TTC549 (cell line): ENCODE data around the gene PRR5L.

Experiments used
- FAIRE-seq: peaks from 2 replicates; lab custom pipeline; 2012; peaks lifted over from hg19 to GRCh38; lab: Jason Lieb, UNC

The PRR5L gene

GRCh38 chr11:36441610-36442208 lies 145.6 kb downstream of the PRR5L start:
- no peak for FAIRE-seq

GRCh38 chr11:36443661-36444060 lies 147.6 kb downstream of the PRR5L start:
- no peak for FAIRE-seq

GRCh38 chr11:36446135-36446534 lies 150.0 kb downstream of the PRR5L start:
- no peak for FAIRE-seq

GRCh38 chr11:36447514-36447913 lies 151.4 kb downstream of the PRR5L start:
- FAIRE-seq = no peak

DNA sequence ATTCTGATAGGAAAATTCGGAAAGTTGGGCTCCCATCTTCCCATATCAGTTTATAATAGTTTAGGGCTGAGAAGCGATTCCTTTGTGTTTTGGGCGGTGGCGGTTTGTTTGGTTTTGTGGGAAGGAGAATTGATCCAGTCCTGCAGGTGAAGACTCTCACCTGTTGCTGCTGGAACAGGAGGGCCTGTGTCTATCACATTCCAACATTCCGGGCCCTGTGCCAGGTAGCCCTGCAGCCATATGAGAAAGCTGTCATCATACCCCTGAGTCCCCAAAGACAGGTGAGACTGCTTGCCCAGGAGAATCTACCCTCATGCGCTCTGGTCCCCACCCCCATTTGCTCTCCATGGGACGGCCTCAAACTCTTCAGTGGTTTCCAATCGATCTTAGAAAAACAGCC lies 151.9 kb downstream of the PRR5L start:
- FAIRE-seq = no peak

DNA sequence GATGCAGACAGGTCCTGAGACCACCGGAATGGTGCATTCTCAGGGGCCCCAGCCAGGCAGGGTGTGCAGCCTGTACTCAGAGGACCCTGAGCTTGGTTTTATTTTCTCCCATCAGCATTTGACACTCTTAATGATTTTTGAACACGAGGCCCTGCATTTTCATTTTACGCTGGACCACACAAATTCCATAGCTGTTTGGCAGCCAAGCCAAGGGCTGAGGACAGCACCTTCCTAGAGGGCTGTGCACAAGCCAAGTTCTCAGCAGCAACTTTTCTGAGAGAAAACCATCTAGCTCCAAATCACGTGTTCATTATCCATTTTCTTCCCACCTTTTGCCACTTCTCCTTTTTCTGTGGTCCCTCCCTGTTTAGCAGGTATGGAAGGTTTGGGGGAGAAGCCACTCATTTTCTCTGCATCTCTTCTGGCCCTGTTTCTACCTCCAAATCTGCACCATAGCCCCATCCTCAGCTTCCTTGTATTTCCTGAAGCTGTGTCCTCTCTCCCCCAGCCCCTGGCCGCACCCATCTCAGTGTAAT lies 153.5 kb downstream of the PRR5L start:
- FAIRE-seq = no peak

DNA sequence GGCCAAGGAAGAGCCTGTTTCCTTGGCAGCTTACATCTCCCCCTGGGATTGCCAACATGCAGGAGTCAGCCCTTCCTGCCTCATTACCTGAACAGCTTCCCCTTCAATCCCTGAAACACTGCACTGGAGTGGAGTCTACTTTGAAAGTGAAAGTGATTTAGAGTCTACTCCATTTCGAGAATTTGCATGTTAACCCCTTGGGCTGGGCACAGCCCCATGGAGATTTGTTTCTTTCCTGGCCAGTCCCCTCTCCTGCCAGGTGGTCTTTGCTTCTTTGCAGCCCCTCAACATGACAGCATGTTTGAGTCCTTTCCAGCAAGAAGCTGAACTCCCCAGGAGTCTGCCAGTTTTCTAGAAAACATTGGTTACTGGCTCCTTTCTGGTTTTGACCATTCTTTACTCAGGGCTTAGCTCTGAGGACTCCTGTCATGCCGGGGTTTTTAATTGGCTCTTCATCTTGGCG lies 154.1 kb downstream of the PRR5L start:
- FAIRE-seq = no peak

DNA sequence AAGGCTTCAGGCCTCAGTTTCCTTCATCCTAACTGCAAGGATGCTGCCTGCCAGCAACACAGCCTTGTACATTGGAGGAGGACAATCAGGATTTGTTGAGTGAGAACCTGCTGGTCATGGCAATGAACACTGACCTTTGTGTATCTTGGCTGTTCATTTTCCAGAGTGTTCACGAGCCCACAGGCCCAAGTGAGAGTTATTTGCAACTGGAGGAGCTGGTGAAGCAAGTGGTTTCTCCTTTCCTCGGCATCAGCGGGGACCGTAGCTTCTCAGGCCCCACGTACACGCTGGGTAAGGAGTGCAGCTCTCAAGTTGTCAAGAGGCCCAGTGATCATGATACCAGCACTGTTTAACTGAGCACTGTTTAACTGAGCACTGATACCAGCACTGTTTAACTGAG lies 155.0 kb downstream of the PRR5L start:
- no peak for FAIRE-seq

DNA sequence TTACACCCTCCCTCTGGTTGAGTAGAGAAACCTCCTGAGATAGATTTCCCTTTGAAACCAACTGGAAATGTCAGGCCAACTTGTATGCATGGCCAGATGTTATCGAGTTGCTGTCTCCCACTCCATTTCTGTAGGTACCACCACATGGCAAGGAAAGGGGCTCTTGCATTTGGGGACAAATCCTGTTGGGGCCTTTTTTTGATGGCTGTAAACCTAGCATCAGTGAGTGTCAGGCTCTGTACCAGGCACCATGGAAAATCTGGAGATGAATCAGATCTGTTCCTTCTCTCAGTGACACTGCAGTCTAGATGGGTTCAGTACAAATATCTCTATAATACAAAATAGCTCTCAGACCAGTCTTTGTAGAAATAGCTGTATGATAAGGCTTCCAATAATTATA lies 155.6 kb downstream of the PRR5L start:
- FAIRE-seq = no peak

- FAIRE-seq = no peak
Measured at GRCh38 chr11:36452236-36452940, 156.3 kb downstream of the PRR5L start.

- FAIRE-seq = no peak
Measured at GRCh38 chr11:36452961-36453360, 156.9 kb downstream of the PRR5L start.

DNA sequence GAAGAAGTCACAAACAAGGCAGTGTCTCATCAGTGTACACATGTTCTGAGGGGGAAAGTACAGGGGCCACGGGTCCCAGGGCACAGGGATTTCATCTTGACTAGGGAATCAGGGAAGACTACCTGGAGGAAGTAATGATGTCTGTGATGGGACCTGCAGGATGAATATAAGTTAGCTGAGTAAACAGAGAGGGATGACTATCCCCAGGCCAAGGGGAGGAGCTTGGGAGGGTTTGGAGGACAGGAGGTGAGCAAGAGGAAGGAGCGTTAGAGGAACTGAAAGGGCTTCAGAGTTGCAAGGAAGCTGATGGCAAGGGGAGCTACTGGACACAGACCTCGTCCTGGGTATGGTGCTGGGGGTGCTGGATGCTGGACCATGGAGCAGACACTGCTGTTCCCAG lies 157.6 kb downstream of the PRR5L start:
- no peak for FAIRE-seq

GRCh38 chr11:36454551-36454940 lies 158.5 kb downstream of the PRR5L start:
- FAIRE-seq = no peak

DNA sequence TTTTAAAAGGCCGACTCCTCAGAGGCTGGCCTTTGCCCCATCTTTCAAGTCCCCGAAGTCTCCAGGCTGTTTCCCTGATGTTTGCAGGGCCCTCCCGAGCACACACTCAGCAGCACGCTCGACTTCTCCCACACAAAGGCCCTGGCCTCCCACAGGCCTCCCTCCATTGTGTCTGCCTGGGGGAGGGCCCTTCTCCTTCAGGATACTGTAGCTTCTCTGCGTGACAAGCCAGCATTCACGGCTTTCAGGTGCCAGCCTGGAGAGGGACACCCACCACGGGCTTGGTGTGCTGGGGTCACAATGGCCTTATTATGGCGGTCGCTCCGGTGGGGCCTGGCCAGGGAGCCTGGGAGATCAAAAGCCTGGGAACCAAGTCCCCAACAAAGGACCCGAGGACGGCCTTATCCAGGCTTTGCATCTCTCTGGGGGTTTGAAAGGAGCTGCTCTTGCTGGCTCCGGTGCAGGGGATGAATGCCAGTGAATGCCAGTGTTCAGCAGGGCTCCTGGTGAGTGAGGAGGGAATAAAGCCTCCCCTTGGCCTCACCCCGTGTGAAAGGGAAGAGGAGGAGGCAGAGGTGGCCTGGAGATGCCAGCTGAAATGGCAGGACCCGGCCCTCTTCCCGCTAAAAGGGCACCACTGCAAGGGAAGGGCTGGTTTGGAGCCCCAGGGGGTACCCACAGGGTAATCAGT lies 159.0 kb downstream of the PRR5L start:
- FAIRE-seq = no peak

GRCh38 chr11:36455658-36456111 lies 159.6 kb downstream of the PRR5L start:
- no peak for FAIRE-seq

GRCh38 chr11:36456156-36456555 lies 160.1 kb downstream of the PRR5L start:
- FAIRE-seq = no peak

- FAIRE-seq = no peak
Measured at GRCh38 chr11:36458129-36458915, 162.2 kb downstream of the PRR5L start.

DNA sequence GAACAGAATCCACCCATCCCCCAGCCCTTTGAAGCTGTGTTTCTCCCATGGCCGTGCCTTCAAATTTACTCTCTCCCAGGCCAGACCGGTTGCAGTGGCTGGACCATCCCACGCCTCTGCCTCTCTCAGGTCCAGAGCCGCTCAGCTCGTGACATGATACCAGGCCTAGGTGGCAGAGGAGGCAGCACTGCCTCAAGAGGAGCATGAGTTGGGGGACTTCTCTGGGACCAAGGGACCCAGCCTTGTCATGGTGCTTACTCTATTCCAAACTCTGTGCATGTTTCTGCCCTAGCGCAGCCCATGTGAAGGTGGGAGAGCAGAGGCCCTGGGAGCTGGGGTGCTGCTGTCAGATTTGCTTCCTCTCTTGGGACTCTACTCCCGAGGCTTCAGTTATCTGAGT lies 163.0 kb downstream of the PRR5L start:
- FAIRE-seq = no peak

GRCh38 chr11:36460220-36460619 lies 164.1 kb downstream of the PRR5L start:
- FAIRE-seq = no peak

GRCh38 chr11:36462321-36462720 lies 166.2 kb downstream of the PRR5L start:
- no peak for FAIRE-seq

DNA sequence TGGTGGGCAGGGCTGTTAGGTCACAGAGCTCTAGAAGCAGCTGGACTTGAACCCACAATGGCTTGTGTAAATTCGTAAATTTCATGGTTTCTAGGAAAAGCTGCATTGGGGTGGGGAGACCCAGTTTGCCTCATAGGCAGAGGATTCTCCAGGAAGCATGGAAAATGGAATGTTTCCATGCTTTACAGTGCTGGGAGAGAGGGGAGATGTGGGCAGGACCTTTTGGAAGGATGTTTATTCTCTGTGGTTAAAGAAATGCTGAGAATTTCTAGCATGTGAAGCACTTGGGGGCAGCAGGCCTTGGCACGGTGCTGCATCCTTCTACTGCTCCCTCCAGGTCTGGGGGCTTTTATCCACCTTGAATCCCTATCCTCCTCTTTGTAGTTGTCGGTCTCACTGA lies 167.7 kb downstream of the PRR5L start:
- FAIRE-seq = no peak

DNA sequence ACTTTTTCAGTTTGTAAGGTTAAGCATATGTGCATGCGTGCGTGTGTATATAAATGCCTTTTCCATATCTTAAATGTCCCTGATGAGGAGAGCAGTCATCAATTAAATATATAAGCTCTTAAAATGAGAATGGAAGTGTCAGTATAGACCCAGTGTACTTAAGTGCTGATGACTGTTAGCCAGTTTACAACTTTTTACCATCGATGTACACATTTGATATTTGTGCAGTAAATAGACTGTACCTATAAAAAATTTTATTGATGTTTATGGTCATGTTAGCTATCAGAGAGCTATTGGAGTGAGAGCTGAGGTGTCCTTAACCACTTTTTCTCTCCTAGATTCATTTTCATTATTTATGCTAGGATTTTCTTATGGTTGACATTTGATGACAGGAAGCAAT lies 168.6 kb downstream of the PRR5L start:
- no peak for FAIRE-seq
